GM11168 (cell line): Measurements from ENCODE around the gene DISC1.
"Not testable (repeated sequence)": the region's sequence is repeated elsewhere in the genome, so short reads cannot be mapped to it uniquely, and the experiment has no call there.

Experiments used
- in situ Hi-C: fragments of 300-500 bp; cut with MboI; formaldehyde crosslinking; loops from one replicate; pipeline ENCODE4 v1.12.0; 2022; ENCODE audit warnings: low sequenced_read_pairs; ENCODE audit not compliant: unreplicated experiment

The DISC1 gene

GRCh38 chr1:231724041-231724440 is 97.5 kb downstream of the DISC1 start:
- in situ Hi-C loops = no loop called here

- in situ Hi-C loops = no loop called here
Observed at GRCh38 chr1:231724876-231725647, 98.5 kb downstream of the DISC1 start.

DNA sequence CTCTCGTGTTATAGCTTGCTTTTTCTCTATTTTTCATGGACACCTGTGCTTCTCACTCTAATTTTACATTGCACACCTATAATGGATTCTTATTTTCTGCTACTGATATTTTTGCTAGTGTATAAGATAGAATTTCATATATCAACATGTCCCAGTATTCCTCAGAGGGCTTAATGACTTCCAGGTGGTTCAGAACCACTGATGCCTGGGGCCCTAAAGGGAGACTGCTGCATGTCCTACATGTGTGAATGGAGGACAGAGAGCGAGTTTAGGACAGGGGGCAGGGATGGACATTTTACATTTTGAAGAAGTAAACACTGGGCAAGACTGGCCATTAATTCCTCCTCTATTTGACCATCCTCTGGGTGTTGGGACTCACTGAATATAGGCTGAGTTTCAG is 100.6 kb downstream of the DISC1 start:
- in situ Hi-C loops = no loop called here

DNA sequence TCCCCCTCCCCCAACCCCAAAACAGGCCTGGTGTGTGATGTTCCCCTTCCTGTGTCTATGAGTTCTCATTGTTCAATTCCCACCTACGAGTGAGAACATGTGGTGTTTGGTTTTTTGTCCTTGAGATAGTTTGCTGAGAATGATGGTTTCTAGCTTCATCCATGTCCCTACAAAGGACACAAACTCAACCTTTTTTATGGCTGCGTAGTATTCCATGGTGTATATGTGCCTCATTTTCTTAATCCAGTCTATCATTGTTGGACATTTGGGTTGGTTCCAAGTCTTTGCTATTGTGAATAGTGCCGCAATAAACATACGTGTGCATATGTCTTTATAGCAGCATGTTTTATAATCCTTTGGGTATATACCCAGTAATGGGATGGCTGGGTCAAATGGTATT is 102.4 kb downstream of the DISC1 start:
- in situ Hi-C loops = not testable (repeated sequence)

GRCh38 chr1:231729544-231729943 is 103.0 kb downstream of the DISC1 start:
- in situ Hi-C loops = no loop called here

- in situ Hi-C loops = no loop called here
Observed at GRCh38 chr1:231731268-231731667, 104.7 kb downstream of the DISC1 start.

DNA sequence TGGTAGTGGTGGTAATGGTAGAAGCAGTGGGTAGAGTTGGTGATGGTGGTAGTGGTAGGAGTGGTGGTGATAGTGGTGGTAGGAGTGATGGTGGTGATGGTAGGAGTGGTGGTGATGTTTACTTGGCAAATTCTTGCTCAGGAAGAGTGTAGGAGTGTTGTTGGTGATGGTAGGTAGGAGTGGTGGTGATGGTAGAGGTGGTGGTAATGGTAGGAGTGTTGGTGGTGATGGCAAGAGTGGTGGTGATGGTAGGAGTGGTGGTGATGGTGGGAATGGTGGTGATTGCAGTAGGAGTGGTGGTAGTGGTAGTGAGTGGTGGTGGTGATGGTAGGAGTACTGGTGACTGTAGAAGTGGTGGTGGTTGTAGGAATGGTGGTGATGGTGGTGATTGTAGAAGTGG is 106.5 kb downstream of the DISC1 start:
- in situ Hi-C loops = no loop called here

GRCh38 chr1:231733672-231734071 is 107.1 kb downstream of the DISC1 start:
- in situ Hi-C loops = no loop called here

DNA sequence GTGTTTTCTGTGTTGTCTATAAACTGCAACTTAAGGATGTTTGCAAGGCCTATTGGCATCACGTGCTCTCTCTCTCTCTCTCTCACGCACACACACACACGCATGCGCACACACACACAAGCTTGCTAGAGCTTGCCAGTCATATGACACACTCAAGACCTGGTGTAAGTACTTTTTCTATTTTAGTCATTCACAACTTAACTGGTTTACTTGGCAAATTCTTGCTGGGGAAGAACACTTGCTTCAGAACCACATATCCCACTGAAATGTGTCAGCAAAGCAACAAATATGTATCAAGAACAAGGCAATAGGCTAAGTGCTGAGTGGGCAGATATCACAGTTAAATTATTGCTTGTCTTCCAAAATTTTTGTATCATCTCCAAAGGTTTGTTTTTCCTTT is 107.8 kb downstream of the DISC1 start:
- in situ Hi-C loops = no loop called here

- in situ Hi-C loops = no loop called here
Observed at GRCh38 chr1:231735411-231735810, 108.8 kb downstream of the DISC1 start.

GRCh38 chr1:231735941-231736340 is 109.4 kb downstream of the DISC1 start:
- in situ Hi-C loops = no loop called here

- in situ Hi-C loops = no loop called here
Observed at GRCh38 chr1:231736464-231736863, 109.9 kb downstream of the DISC1 start.

GRCh38 chr1:231738554-231738953 is 112.0 kb downstream of the DISC1 start:
- in situ Hi-C loops = no loop called here

- in situ Hi-C loops = no loop called here
Observed at GRCh38 chr1:231743966-231744365, 117.4 kb downstream of the DISC1 start.

DNA sequence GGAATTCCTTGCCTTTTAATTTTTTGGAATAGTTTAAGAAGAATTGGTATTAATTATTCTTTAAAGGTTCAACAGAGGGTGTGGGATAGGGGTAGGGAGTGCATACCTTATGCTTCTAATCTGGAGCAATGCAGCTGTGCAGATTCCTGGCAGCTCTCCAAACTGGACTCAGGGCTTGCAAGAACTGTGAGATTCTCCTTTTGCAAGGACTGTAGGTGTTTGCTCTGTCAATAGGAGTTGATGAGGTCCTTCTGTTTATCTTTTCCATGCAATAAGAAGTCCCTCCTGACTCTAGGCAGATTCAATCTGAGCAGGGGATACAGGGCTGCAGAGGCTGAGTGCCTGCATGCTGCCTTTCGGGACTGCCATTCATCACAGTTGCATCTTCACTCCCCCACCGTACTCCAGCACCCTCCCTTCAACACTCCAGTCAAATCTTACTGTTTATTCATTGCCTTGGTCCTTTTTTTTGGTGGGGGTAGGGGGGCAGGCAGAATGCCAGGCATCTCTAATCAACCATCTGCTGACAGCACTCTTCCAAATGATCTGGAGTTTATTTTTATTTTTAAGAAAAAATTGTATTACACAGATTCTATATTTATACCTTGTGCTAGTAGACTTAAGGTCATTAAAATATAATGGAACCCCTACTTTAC is 122.3 kb downstream of the DISC1 start:
- in situ Hi-C loops = no loop called here

- in situ Hi-C loops = no loop called here
Observed at GRCh38 chr1:231750296-231750695, 123.7 kb downstream of the DISC1 start.

- in situ Hi-C loops = no loop called here
Observed at GRCh38 chr1:231750818-231751362, 124.3 kb downstream of the DISC1 start.

- in situ Hi-C loops = no loop called here
Observed at GRCh38 chr1:231751415-231751814, 124.8 kb downstream of the DISC1 start.

- in situ Hi-C loops = no loop called here
Observed at GRCh38 chr1:231753313-231753712, 126.7 kb downstream of the DISC1 start.

DNA sequence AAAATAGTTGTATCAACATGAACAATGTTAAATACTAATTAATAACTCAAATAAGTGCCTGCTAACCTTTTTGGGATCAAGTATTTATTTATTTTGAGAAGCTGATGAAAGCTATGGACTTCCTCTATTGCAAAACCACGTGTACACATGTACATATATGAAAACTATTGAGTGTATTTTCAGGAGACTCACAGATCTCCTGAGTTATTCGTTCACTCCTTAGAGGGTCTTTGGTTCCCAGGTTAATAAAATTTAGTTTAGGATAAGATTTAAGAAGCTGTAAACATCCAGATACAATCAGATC is 130.5 kb downstream of the DISC1 start:
- in situ Hi-C loops = no loop called here

DNA sequence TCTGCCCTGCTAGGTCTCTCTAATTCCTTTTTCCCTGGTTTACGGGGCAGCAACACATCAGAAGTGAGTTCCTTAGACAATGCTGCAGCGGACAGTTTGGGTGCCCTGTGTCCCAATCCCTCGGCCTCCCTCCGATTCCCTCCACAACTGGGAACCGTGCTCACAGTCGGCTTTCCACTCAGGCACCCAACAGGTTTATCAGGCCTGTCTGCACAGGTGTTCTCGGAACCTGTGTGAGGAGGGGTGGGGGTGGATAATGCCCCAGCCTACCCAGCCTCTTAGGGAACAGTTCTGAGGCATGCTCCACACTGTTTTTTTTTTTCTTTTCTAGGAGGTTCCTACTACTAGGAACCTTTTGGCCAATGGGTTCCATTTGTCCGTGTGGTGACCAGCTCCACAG is 131.2 kb downstream of the DISC1 start:
- in situ Hi-C loops = no loop called here

DNA sequence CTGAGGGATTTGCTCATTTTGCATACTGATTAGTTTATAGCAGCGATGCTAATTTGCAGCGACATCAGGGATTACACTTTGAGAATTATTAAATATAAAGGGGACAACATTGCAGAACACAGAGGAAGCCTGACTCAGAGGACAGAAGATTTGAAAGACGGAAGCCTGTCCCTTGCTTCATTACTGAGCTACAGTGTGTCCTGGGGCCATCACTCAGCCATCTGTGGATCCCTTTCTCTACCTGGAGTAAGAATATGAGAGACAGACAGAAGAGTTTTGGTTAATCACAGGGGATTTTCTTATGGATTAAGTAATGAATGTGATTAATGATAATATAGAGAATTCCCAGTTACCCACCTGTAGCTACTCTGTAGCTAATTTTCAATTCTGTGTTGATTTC is 134.7 kb downstream of the DISC1 start:
- in situ Hi-C loops = no loop called here
